ENCODE data around the gene FGD3. TPM values are rescaled to one million over a fixed set of nuclear protein-coding genes. Genes with fewer than 3 reads are reported as not detected.

FGD3 gene
- total and polyA plus RNA-seq, 4 donors: 1.6 to 6.2 (median 3.6) TPM

- H3K36me3 ChIP-seq (ENCODE audit: control insufficient read depth in 4 of 4, insufficient read depth in 3 of 4, low read depth in 1 of 4, low read length in 3 of 4): peaks cover 0 to 5% (median 0%) of the 10 kb centered on the region in 4 donors
- H3K27ac ChIP-seq (ENCODE audit: low read depth in 1 of 2, low read length in 2 of 2): no peak overlapping the region
- no peaks in the 10 kb centered on the region for H3K9me3 ChIP-seq (ENCODE audit: control insufficient read depth in 4 of 4, low read length in 3 of 4)
- no peak overlapping the region for H3K9ac ChIP-seq (ENCODE audit: low read depth in 1 of 2, low read length in 2 of 2)
- TF ChIP-seq RAD21 (IDR thresholded peaks at IDR 0.05) (no peak), HNF4A (conservative IDR thresholded peaks at IDR 0.05) (no peak), GABPA (IDR thresholded peaks at IDR 0.05 in 1 of 2, conservative IDR thresholded peaks at IDR 0.05 in 1 of 2) (no peak), YY1 (IDR thresholded peaks at IDR 0.05) (no peak), RXRA (IDR thresholded peaks at IDR 0.05) (no peak), CTCF (IDR thresholded peaks at IDR 0.05; ENCODE audit: low read depth, low read length, missing input control) (no peak), JUND (IDR thresholded peaks at IDR 0.05) (no peak), FOXA2 (IDR thresholded peaks at IDR 0.05) (no peak), NR2F2 (IDR thresholded peaks at IDR 0.05) (no peak), HNF4G (IDR thresholded peaks at IDR 0.05) (no peak), EGR1 (IDR thresholded peaks at IDR 0.05; ENCODE audit: low read depth in 2 of 2) (no peak), REST (IDR thresholded peaks at IDR 0.05) (no peak), SP1 (IDR thresholded peaks at IDR 0.05) (no peak), ATF3 (IDR thresholded peaks at IDR 0.05) (no peak), ZBTB33 (IDR thresholded peaks at IDR 0.05) (no peak), MAX (IDR thresholded peaks at IDR 0.05) (no peak), FOXA1 (IDR thresholded peaks at IDR 0.05) (no peak)
- DNase-seq (ENCODE audit: low spot score): no peak
- H3K4me3 ChIP-seq (ENCODE audit: low read depth in 1 of 3, low read length in 3 of 3): no peak overlapping the region
- WGBS: 97% methylated on average over 9 of the region's 9 CpGs
- H3K4me1 ChIP-seq (ENCODE audit: control insufficient read depth in 4 of 4, insufficient read depth in 4 of 4, low read length in 3 of 4): no peaks in the 10 kb centered on the region
- no peaks in the 10 kb centered on the region for H3K27me3 ChIP-seq (ENCODE audit: control insufficient read depth in 4 of 4, insufficient read depth in 4 of 4, low read length in 3 of 4)
These were observed 133.1 kb downstream of the FGD3 start for GRCh38 chr9:93080406-93080805.

All from liver (tissue), 9 donors.